Measurements from ENCODE around the gene GRM1. TPM values are rescaled to one million over a fixed set of nuclear protein-coding genes. Genes with fewer than 3 reads are reported as not detected.
A peak's percentile ranks its signal among the peaks of the same experiment; 100 is the strongest.

Gene GRM1
- total and polyA plus RNA-seq, 4 donors = 0.02 to 0.12 (median 0.06) TPM

DNA sequence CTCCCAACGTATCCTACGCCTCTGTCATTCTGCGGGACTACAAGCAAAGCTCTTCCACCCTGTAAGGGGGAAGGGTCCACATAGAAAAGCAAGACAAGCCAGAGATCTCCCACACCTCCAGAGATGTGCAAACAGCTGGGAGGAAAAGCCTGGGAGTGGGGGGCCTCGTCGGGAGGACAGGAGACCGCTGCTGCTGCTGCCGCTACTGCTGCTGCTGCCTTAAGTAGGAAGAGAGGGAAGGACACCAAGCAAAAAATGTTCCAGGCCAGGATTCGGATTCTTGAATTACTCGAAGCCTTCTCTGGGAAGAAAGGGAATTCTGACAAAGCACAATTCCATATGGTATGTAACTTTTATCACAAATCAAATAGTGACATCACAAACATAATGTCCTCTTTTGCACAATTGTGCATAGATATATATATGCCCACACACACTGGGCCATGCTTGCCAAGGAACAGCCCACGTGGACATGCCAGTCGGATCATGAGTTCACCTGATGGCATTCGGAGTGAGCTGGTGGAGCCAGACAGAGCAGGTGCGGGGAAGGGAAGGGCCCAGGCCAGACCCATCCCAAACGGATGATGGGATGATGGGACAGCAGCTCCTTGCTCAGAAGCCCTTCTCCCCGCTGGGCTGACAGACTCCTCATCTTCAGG is 406.0 kb downstream of the GRM1 start:
- H3K27ac ChIP-seq (ENCODE audit: low read depth in 1 of 2, low read length in 1 of 2) = no peak overlapping the region
- H3K36me3 ChIP-seq (ENCODE audit: control insufficient read depth in 4 of 4, insufficient read depth in 4 of 4, low read length in 4 of 4) = no peaks in the 10 kb centered on the region
- no peak for ATAC-seq (ENCODE audit: insufficient read depth, low FRiP score)
- 52 to 55% methylated on average over 15 of the region's 15 CpGs for WGBS, 2 donors
- peaks cover 0 to 7% (median 0%) of the 10 kb centered on the region in 5 donors for H3K4me1 ChIP-seq (ENCODE audit: control insufficient read depth in 5 of 5, insufficient read depth in 5 of 5, low read length in 5 of 5)
- peak overlapping the region in 1 of 2 donors; percentile 69 for H3K9ac ChIP-seq (ENCODE audit: insufficient read depth in 1 of 2, low read length in 2 of 2)
- H3K27me3 ChIP-seq (ENCODE audit: control insufficient read depth in 3 of 3, insufficient read depth in 3 of 3, low read length in 2 of 3) = peaks cover 0 to 3% (median 0%) of the 10 kb centered on the region in 3 donors
- TF ChIP-seq, protein P1, sequence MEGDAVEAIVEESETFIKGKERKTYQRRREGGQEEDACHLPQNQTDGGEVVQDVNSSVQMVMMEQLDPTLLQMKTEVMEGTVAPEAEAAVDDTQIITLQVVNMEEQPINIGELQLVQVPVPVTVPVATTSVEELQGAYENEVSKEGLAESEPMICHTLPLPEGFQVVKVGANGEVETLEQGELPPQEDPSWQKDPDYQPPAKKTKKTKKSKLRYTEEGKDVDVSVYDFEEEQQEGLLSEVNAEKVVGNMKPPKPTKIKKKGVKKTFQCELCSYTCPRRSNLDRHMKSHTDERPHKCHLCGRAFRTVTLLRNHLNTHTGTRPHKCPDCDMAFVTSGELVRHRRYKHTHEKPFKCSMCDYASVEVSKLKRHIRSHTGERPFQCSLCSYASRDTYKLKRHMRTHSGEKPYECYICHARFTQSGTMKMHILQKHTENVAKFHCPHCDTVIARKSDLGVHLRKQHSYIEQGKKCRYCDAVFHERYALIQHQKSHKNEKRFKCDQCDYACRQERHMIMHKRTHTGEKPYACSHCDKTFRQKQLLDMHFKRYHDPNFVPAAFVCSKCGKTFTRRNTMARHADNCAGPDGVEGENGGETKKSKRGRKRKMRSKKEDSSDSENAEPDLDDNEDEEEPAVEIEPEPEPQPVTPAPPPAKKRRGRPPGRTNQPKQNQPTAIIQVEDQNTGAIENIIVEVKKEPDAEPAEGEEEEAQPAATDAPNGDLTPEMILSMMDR (IDR thresholded peaks at IDR 0.05; ENCODE audit: control extremely low read depth, extremely low read depth) = no peak
- peaks cover 0 to 3% (median 0%) of the 10 kb centered on the region in 4 donors for H3K9me3 ChIP-seq (ENCODE audit: control insufficient read depth in 4 of 4, insufficient read depth in 3 of 4, low read length in 3 of 4)
- peak overlapping the region; percentile 5 for H3K4me3 ChIP-seq
- peak in 1 of 3 donors; percentile 12 for DNase-seq

DNA sequence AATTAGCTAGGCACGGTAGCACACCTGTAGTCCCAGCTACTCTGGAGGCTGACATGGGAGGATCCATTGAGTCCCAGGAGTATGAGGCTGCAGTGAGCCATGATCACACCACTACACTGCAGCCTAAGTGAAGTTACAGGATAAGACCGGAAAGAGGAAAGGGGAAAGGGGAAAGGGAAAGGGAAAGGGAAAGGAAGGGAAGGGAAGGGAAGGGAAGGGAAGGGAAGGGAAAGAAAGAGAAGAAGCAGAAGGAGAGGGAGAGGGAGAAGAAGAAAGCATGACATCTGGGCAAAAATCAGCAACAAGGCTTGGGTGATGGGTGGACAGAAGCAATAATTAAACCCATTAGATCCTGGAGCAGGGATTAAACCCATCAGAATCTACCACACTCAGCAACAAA is 413.0 kb downstream of the GRM1 start:
- Histone ChIP-seq H3K27me3 (ENCODE audit: control insufficient read depth in 3 of 3, insufficient read depth in 3 of 3, low read length in 2 of 3) (peaks cover 0 to 4% (median 0%) of the 10 kb centered on the region in 3 donors), H3K27ac (ENCODE audit: low read depth in 1 of 2, low read length in 1 of 2) (no peak overlapping the region), H3K4me3 (no peak overlapping the region), H3K9me3 (ENCODE audit: control insufficient read depth in 4 of 4, insufficient read depth in 3 of 4, low read length in 3 of 4) (no peaks in the 10 kb centered on the region), H3K4me1 (ENCODE audit: control insufficient read depth in 5 of 5, insufficient read depth in 5 of 5, low read length in 5 of 5) (no peaks in the 10 kb centered on the region), H3K9ac (ENCODE audit: insufficient read depth in 1 of 2, low read length in 2 of 2) (no peak overlapping the region), H3K36me3 (ENCODE audit: control insufficient read depth in 4 of 4, insufficient read depth in 4 of 4, low read length in 4 of 4) (no peaks in the 10 kb centered on the region)
- 88 to 96% methylated on average over 2 of the region's 2 CpGs for WGBS, 2 donors
- ATAC-seq (ENCODE audit: insufficient read depth, low FRiP score) (no peak), DNase-seq (no peak)
- TF ChIP-seq, protein P1 (IDR thresholded peaks at IDR 0.05; ENCODE audit: control extremely low read depth, extremely low read depth) = no peak

DNA sequence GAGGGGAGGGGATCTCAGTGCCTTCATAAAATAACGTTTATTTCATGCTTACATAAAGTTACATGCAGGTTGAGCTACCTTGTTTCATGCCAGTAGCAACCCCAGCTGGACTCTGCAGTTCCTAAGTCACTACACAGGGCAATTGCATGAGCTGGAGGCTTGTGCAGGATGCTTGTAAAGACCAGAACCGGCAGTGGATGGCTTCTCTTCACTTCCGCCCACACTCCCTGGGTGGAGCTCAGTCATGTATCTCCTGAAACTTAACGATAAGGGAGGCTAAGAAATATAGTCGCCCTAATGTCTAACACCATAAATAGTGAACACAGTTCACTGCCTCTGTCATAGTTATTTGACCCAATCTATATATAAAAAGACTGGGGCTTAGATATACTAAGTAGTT is 415.3 kb downstream of the GRM1 start:
- no peak overlapping the region for H3K27ac ChIP-seq (ENCODE audit: low read depth in 1 of 2, low read length in 1 of 2)
- 66 to 79% methylated on average over 5 of the region's 5 CpGs for WGBS, 2 donors
- H3K9me3 ChIP-seq (ENCODE audit: control insufficient read depth in 4 of 4, insufficient read depth in 3 of 4, low read length in 3 of 4) = peaks cover 0 to 6% (median 0%) of the 10 kb centered on the region in 4 donors
- TF ChIP-seq, protein P1 (IDR thresholded peaks at IDR 0.05; ENCODE audit: control extremely low read depth, extremely low read depth) = no peak
- no peaks in the 10 kb centered on the region for H3K36me3 ChIP-seq (ENCODE audit: control insufficient read depth in 4 of 4, insufficient read depth in 4 of 4, low read length in 4 of 4)
- H3K4me3 ChIP-seq = no peak overlapping the region
- peaks cover 0 to 4% (median 0%) of the 10 kb centered on the region in 3 donors for H3K27me3 ChIP-seq (ENCODE audit: control insufficient read depth in 3 of 3, insufficient read depth in 3 of 3, low read length in 2 of 3)
- no peaks in the 10 kb centered on the region for H3K4me1 ChIP-seq (ENCODE audit: control insufficient read depth in 5 of 5, insufficient read depth in 5 of 5, low read length in 5 of 5)
- H3K9ac ChIP-seq (ENCODE audit: insufficient read depth in 1 of 2, low read length in 2 of 2) = no peak overlapping the region
- no peak for DNase-seq
- no peak for ATAC-seq (ENCODE audit: insufficient read depth, low FRiP score)

All from lung (tissue), 12 donors.